ENCODE results near the gene MARCHF10.

- no peak for TF ChIP-seq CTCF (IDR thresholded peaks at IDR 0.05; ENCODE audit: low read depth, low read length)
- TF ChIP-seq EZH2phosphoT487 (IDR thresholded peaks at IDR 0.05; ENCODE audit: low read depth): no peak
These were observed 27.8 kb downstream of the MARCHF10 start for GRCh38 chr17:62780269-62780668.

All from OCI-LY3 (cell line).